Panc1 (cell line): ENCODE data around the gene ARSI. TPM values are rescaled to one million over a fixed set of nuclear protein-coding genes. Genes with fewer than 3 reads are reported as not detected.
A peak's percentile ranks its signal among the peaks of the same experiment; 100 is the strongest.

Experiments
- ATAC-seq: fragments of 200-7000 bp; cut with Tn5 transposase; 2 replicates; pipeline ENCODE4 v1.9.1; 2020; ENCODE audit warnings: mild to moderate bottlenecking, moderate library complexity
- BruUV-seq: library from RNA; stranded (reverse); fragments of 400-500 nt; replicated peaks from 2 replicates; lab custom pipeline; 2021; lab: Mats Ljungman, UMichigan
- CTCF ChIA-PET: fragments of 300-600 bp; sonication (Branson Sonifier 250); formaldehyde crosslinking; loops from one replicate; lab custom pipeline; 2022; ENCODE audit warnings: antibody characterized with exemption; lab: Charles Lee
- POLR2A ChIA-PET: fragments of 300-600 bp; sonication (Branson Sonifier 250); formaldehyde crosslinking; loops from one replicate; lab custom pipeline; 2022; ENCODE audit warnings: antibody characterized with exemption; lab: Charles Lee
- DNase-seq: peaks from one replicate; pipeline ENCODE4 v3.0.0-alpha.2; 2010; ENCODE audit warnings: low read depth, low spot score
- H3K27ac ChIP-seq: 2 replicates; pipeline ENCODE4 v1.5.1; 2011; ENCODE audit warnings: mild to moderate bottlenecking, low read length, inconsistent platforms
- H3K27me3 ChIP-seq: fragments of 200-500 bp; sonication (Bioruptor generic); 2 replicates; pipeline ENCODE4 v1.6.0; 2014; ENCODE audit warnings: low read length, inconsistent platforms; ENCODE audit not compliant: control insufficient read depth, insufficient read depth
- H3K36me3 ChIP-seq: fragments of 200-500 bp; sonication (Bioruptor generic); 2 replicates; pipeline ENCODE4 v1.5.1; 2014; ENCODE audit warnings: inconsistent platforms, mild to moderate bottlenecking, low read length, moderate library complexity; ENCODE audit not compliant: control insufficient read depth, insufficient read depth
- H3K4me1 ChIP-seq: 2 replicates; pipeline ENCODE4 v1.5.1; 2011; ENCODE audit warnings: inconsistent platforms, mild to moderate bottlenecking, low read length, moderate library complexity; ENCODE audit not compliant: control insufficient read depth, insufficient read depth
- H3K4me3 ChIP-seq, 2 experiments: 2 replicates each; pipeline ENCODE4 v1.5.1; 2011 to 2012; ENCODE audit warnings: low read depth in 2 of 2, low read length in 2 of 2, mild to moderate bottlenecking in 2 of 2, inconsistent platforms in 1 of 2, moderate library complexity in 1 of 2
- H3K9me3 ChIP-seq: fragments of 200-500 bp; sonication (Bioruptor generic); 2 replicates; pipeline ENCODE4 v1.5.1; 2014; ENCODE audit warnings: low read depth, mild to moderate bottlenecking, inconsistent platforms, low read length, moderate library complexity; ENCODE audit not compliant: control insufficient read depth, insufficient read depth
- POLR2AphosphoS5 ChIP-seq: IDR thresholded peaks from 2 replicates; pipeline ENCODE4 v1.6.1; 2012; ENCODE audit warnings: mild to moderate bottlenecking, low read depth, low read length, moderate library complexity
- SIN3A ChIP-seq: IDR thresholded peaks from 2 replicates; pipeline ENCODE4 v1.6.1; 2012; ENCODE audit warnings: low read depth, mild to moderate bottlenecking, low read length, moderate library complexity, borderline replicate concordance; ENCODE audit not compliant: insufficient read depth
- TCF7L2 ChIP-seq: IDR thresholded peaks from 2 replicates; pipeline ENCODE4 v1.6.1; 2011; ENCODE audit warnings: mild to moderate bottlenecking, low read depth, low read length, inconsistent platforms
- in situ Hi-C: cut with HindIII; loops from 2 replicates; pipeline ENCODE4 v1.10.0; 2016; ENCODE audit warnings: low sequenced_read_pairs, low pct_unique_long_range_greater_than_20kb
- intact Hi-C: fragments of 100-400 bp; cut with micrococcal nuclease; formaldehyde crosslinking; loops from one replicate; pipeline ENCODE4 v1.10.0; 2022; ENCODE audit not compliant: unreplicated experiment
- total RNA-seq: library from RNA; stranded (reverse); gene quantifications from one replicate; pipeline ENCODE4 v1.2.1, GENCODE V29; 2021; ENCODE audit not compliant: unreplicated experiment
- TF ChIP-seq, protein P1 (sequence below): fragments of 450-650 bp; IDR thresholded peaks from 2 replicates; pipeline ENCODE4 v1.5.1; 2017; ENCODE audit warnings: mild to moderate bottlenecking
- TF ChIP-seq, protein P2 (sequence below), 2 experiments: IDR thresholded peaks; 2 replicates each; pipeline ENCODE4 v1.6.1; 2011 to 2012; ENCODE audit warnings: low read depth in 2 of 2, control low read depth in 1 of 2, low read length in 1 of 2, mild to moderate bottlenecking in 1 of 2, moderate library complexity in 1 of 2; ENCODE audit not compliant: insufficient read depth in 1 of 2

ARSI gene
- total RNA-seq, 1 experiment from 2014 or later: 18.6 TPM

GRCh38 chr5:150298701-150299451 is 3.8 kb downstream of the ARSI start:
- ChIA-PET CTCF (no interaction called here), POLR2A (interaction anchor here (1.1 kb wide), 1 partner anchor 12 kb away, joined by 3 read pairs; no protein-coding TSS in a partner anchor)
- in situ Hi-C loops (no loop called here), intact Hi-C loops (no loop called here)
- Histone ChIP-seq H3K27ac (peak overlapping the region; percentile 48; the same call in 1 of the 2 replicates), H3K4me3 (no peak overlapping the region), H3K9me3 (no peaks in the 10 kb centered on the region), H3K36me3 (no peaks in the 10 kb centered on the region), H3K27me3 (no peaks in the 10 kb centered on the region), H3K4me1 (peaks cover 43% of the 10 kb centered on the region)
- DNase-seq (no peak), ATAC-seq (peak; percentile 30; the same call in 1 of the 2 replicates)
- TF ChIP-seq TCF7L2: no peak
- TF ChIP-seq SIN3A: no peak
- TF ChIP-seq, protein P1, sequence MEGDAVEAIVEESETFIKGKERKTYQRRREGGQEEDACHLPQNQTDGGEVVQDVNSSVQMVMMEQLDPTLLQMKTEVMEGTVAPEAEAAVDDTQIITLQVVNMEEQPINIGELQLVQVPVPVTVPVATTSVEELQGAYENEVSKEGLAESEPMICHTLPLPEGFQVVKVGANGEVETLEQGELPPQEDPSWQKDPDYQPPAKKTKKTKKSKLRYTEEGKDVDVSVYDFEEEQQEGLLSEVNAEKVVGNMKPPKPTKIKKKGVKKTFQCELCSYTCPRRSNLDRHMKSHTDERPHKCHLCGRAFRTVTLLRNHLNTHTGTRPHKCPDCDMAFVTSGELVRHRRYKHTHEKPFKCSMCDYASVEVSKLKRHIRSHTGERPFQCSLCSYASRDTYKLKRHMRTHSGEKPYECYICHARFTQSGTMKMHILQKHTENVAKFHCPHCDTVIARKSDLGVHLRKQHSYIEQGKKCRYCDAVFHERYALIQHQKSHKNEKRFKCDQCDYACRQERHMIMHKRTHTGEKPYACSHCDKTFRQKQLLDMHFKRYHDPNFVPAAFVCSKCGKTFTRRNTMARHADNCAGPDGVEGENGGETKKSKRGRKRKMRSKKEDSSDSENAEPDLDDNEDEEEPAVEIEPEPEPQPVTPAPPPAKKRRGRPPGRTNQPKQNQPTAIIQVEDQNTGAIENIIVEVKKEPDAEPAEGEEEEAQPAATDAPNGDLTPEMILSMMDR: no peak
- no peak for TF ChIP-seq POLR2AphosphoS5
- TF ChIP-seq, protein P2, sequence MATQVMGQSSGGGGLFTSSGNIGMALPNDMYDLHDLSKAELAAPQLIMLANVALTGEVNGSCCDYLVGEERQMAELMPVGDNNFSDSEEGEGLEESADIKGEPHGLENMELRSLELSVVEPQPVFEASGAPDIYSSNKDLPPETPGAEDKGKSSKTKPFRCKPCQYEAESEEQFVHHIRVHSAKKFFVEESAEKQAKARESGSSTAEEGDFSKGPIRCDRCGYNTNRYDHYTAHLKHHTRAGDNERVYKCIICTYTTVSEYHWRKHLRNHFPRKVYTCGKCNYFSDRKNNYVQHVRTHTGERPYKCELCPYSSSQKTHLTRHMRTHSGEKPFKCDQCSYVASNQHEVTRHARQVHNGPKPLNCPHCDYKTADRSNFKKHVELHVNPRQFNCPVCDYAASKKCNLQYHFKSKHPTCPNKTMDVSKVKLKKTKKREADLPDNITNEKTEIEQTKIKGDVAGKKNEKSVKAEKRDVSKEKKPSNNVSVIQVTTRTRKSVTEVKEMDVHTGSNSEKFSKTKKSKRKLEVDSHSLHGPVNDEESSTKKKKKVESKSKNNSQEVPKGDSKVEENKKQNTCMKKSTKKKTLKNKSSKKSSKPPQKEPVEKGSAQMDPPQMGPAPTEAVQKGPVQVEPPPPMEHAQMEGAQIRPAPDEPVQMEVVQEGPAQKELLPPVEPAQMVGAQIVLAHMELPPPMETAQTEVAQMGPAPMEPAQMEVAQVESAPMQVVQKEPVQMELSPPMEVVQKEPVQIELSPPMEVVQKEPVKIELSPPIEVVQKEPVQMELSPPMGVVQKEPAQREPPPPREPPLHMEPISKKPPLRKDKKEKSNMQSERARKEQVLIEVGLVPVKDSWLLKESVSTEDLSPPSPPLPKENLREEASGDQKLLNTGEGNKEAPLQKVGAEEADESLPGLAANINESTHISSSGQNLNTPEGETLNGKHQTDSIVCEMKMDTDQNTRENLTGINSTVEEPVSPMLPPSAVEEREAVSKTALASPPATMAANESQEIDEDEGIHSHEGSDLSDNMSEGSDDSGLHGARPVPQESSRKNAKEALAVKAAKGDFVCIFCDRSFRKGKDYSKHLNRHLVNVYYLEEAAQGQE (IDR thresholded peaks at IDR 0.05; ENCODE audit: insufficient read depth in 1 of 2, low read depth in 2 of 2, low read length in 1 of 2): no peak
- no TSS peak for BruUV-seq

DNA sequence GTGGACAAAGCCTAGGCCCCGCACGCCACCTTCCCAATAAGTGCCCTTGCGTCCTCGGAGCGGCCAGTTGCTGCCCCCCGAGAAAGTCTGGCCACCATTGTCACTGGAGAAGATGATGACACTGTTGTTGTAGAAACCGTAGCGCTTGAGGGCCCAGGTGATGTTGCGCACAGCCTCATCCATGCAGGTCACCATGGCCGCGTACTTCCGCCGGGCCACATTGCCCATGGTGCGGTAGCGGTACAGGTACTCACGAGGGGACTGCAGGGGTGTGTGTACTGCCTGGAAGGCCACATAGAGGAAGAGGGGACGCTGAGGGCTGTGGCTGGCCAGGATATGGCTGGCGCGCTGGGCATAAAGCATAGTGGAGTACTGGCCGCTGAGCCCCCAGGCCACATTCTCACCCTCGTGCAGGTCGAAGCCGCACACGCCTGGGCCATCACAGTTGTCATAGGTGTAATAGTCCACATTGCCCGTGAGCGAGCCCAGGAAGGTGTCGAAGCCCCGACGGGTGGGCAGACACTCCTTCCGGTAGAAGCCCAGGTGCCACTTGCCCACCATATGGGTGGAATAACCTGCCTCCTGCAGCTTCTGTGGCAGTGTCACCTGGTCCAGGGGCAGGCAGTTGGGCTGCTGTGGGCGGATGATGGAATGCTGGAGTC is 4.6 kb downstream of the ARSI start:
- CTCF ChIA-PET: no interaction called here
- Histone ChIP-seq H3K27me3 (no peaks in the 10 kb centered on the region), H3K4me1 (peaks cover 39% of the 10 kb centered on the region), H3K4me3 (no peak overlapping the region), H3K9me3 (no peaks in the 10 kb centered on the region), H3K27ac (no peak overlapping the region), H3K36me3 (no peaks in the 10 kb centered on the region)
- ATAC-seq (no peak), DNase-seq (no peak)
- TF ChIP-seq, protein P1: no peak
- TF ChIP-seq SIN3A (no peak), POLR2AphosphoS5 (no peak), TCF7L2 (no peak)
- TF ChIP-seq, protein P2 (IDR thresholded peaks at IDR 0.05; ENCODE audit: insufficient read depth in 1 of 2, low read depth in 2 of 2, low read length in 1 of 2): no peak
- in situ Hi-C loops (no loop called here), intact Hi-C loops (no loop called here)
- POLR2A ChIA-PET: interaction anchor here (1.1 kb wide), 1 partner anchor 12 kb away, joined by 3 read pairs; no protein-coding TSS in a partner anchor
- no TSS peak for BruUV-seq
